HG03432 (cell line): ENCODE data around the gene GDI2.
"Not testable (repeated sequence)": the region's sequence is repeated elsewhere in the genome, so short reads cannot be mapped to it uniquely, and the experiment has no call there.

Experiments used
- ATAC-seq: cut with Tn5 transposase; IDR thresholded peaks from one replicate; pipeline ENCODE4 v1.9.1; 2021; ENCODE audit warnings: mild to moderate bottlenecking, moderate library complexity; ENCODE audit not compliant: unreplicated experiment

The GDI2 gene

DNA sequence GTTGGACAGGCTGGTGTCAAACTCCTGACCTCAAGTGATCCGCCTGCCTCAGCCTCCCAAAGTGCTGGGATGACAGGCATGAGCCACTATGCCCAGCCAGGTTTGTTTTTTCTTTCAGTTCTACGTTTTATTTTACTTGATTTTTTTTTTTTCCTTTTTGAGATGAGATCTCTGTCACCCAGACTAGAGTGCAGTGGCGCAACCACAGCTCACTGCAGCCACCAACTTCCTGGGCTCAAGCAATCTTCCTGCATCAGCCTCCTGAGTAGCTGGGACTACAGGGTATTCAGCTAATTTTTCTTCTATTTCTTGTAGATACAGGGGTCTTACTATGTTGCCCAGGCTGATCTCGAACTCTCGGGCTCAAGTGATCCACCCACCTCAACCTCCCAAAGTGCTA lies 24.3 kb downstream of the GDI2 start:
- ATAC-seq: no peak

DNA sequence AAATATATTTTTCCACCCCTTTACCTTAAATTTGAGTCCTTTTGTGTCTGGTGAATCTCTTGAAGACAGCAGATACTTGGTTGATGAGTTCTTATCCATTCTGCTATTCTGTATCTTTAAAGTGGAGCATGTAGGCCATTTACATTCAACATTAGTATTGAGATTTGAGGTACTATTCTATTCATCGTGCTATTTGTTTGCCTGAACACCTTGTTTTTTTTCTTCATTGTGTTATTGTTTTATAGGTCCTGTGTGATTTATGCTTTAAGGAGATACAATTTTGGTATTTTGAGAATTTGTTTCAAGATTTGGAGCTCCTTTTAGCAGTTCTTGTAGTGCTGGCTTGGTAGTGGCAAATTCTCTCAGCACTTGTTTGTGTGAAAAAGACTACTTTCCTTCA lies 29.9 kb downstream of the GDI2 start:
- ATAC-seq: no peak

DNA sequence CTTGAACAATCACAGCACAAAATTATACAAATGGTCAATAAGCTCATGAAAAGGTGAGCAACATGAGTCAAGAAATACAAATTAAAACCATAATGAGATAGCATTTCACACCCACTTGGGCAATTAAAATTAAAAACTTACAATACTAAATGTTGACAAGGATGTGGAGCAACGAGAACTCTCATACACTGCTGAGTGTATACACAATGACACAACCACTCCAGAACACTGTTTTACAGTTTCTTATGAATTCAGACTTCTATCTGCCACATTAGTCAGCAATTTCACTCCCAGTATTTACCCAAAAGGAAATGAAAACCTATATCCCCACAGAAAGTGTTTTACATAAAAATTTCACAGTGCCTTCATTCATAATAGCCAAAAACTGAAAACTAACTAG lies 31.1 kb downstream of the GDI2 start:
- ATAC-seq: no peak

DNA sequence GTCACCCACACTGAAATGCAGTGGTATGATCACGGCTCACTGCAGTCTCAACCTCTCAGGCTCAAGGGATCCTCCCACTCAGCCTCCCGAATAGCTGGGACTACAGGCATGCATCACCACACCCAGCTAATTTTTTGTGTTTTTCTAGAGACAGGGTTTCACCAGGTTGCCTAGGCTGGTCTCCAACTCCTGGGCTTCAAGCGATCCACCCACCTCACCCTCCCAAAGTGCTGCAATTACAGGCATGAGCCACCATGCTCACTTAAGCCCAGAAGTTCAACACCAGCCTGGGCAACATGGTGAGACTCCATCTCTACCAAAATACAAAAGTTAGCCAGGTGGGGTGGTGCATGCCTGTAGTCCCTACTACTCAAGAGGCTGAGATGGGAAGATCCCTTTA lies 33.5 kb downstream of the GDI2 start:
- ATAC-seq: no peak

DNA sequence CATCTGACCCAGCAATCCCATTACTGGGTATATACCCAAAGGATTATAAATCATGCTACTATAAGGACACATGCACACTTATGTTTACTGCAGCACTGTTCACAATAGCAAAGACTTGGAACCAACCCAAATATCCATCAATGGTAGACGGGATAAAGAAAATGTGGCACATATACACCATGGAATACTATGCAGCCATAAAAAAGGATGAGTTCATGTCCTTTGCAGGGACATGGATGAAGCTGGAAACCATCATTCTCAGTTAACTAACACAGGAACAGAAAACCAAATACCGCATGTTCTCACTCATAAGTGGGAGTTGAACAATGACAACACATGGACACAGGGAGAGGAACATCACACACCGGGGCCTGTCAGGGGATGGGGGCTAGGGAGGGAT lies 35.5 kb downstream of the GDI2 start:
- ATAC-seq: not testable (repeated sequence)

DNA sequence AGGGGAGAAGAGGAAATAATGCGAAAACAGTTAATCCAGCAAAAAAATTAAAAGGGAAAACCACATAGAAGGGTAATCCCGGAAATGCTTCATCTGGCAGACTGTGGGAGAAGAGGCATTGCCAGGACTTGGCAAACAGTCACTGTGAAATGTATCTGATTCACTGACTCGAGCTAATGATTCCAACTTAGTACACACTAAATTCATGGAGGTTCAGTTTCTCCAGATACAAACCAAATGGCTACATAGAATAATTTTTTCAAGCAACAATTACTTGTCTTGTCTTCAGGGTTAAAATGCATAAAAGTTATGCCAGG lies 36.4 kb downstream of the GDI2 start:
- no peak for ATAC-seq

DNA sequence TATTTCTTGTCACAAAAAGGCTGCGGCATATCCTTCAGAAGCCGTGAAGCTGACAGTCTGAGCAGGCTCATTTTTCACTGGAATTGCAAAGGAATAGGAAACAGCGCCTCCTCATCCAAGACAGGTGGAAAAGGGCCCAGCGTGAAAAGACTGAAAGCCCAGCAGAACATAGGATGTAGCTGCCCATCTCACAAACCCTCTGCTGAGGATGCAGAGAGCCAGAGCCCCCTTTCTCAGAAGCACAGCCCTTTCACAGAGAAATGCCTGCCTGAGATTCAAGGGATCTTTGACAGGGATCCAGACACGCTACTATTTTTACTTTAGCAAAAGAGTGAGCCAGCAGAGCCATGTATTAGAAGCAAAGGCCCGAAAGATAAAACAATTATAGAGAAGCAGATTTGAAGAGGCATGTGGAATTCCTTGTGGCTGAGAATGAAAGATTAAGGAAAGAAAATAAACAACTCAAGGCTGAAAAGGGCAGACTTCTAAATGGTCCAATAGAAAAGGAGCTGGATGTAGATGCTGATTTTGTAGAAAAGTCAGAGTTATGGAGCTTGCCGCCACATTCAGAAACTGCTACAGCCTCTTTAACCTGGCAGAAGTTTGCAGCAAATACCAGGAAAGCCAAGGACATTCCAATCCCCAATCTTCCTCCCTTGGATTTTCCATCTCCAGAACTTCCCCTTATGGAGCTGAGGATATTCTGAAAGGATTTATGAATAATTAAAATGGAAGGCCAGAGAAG lies 36.9 kb downstream of the GDI2 start:
- ATAC-seq: no peak

DNA sequence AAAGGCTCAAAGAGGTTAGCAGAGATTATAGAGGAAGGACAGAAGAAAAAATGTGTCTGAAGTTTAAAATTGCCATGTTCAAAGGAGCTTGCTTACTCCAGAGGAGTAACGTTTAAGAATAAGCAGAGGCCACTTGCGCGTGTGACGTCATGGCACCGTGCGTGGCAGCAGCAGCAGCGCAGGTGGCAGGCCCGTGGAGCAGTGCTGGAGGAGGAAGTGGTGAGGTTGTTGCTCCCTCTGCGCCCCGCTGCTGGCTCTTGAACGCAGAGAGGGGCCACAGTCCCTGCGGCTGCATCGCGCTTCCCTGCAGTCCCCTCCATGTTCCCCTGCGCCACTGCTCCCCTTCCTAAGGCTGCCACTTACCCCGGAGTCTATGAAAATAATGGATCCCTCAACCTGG lies 37.5 kb downstream of the GDI2 start:
- no peak for ATAC-seq

DNA sequence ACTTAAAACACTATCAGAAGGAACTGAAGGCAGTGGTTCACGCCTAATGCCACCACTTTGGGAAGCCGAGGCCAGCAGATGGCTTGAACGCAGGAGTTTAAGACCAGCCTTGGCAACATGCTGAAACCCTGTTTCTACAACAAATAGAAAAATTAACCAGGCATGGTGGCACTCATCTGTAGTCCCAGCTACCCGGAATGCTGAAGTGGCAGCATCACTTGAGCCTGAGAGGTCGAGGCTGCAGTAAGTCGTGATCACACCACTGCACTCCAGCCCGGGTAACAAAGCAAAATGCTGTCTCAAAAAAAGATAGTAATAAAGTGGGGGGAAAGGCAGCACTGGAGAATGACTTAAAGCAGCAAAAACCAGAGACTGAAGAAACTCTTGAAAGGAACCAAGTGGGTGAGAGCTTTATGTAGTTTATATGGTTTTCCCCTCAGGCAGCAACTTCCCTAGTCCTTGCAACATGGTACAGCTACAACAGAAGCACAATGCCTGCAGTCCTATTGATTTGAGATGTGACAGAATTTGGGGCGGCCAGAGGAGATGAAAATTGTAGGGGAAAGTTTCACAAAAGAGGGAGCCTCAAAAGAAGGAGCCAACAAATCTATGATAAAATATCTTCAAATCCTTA lies 38.1 kb downstream of the GDI2 start:
- ATAC-seq: no peak

DNA sequence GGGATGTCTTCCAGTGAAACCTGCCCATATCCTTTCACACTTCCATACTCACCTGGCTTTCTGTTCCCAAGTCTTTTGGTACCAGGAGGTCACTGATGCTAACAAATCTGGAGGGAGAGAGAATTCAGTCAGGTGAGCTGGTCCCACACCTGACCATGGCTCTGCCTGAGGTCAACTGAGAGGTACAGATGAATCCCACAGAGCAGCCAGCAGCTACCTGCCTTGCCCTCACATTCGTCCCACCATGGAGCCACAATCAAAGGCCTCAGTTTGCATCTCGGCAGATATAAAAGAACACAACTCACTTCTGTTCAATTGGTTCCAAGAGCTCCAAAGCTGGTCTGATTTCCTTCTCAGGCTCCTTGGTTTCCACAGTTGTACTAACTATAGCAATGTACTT lies 47.0 kb downstream of the GDI2 start:
- no peak for ATAC-seq

DNA sequence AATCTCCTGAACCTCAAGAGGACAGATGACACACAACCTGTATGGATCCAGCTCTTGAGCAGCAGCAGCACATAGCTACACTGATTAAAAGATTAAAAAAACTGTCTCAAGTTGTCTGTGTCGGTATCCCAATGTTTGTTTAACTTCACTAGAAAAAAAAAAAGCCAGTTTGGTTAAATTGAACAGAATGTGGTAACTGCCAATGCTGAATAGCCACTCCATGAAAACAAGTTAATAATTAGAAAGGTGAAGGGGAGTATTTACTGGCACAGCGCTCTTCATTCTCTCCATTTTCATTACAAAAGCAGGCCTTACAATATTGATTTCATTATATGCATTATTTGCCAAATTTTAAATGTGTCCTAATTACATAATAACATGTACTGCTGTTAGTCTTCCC lies 47.6 kb downstream of the GDI2 start:
- no peak for ATAC-seq

DNA sequence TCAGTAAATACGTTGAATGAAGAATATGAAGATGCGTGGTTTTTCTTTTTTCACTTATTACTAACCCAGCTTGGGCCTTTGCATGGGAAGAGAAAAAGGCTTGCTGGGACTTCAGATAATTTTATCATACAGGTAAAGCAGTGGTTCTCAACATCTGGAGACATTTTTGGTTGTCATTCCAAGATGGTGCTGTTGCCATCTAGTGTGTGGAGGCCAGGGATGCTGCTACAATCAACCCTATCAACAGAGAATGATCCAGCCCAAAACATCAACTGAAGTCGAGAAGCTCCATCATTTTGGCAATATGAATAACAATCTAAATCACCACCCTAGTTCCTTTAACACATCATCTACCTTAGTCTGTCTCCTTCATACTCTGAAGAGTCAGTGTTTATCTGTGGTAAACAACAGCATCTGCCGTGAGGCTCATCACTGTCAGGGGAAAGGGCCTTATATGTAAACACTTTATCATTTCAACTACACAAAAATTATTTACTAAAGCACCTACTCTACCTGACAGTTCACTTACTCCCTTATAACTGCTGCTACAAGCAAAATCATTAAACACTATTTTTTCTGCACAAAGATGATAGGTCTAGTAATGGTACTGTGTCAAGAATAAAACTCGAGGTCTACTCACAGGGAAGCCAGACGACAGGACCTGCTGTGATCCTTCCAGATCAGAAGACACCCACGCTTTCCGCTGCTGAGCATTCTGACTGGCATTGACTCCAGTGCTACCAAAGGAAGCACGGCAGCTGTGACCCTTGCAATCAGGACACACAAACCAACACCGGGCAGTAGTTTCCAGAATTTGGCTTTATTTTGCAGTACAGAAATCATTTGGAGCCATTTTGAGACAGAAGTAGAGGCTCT lies 48.6 kb downstream of the GDI2 start:
- ATAC-seq: no peak

DNA sequence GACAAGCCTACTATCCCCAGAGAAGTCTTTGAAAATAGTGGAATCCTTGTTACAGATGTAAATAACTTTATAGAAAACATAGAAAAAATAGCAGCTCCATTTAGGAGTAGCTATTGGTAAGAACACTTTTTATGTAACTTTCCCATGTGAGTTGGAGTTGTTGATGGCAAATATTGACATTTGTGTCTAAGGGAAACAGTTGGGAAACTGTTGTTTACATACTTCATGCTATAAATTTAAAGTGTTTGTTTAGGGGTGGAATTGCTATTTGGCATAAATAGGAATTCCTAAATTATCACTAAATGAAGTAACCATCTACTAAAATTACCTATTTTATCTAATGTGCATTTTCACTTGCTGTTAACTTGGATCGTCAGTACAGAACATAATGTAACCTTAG lies 50.7 kb downstream of the GDI2 start:
- ATAC-seq: no peak

DNA sequence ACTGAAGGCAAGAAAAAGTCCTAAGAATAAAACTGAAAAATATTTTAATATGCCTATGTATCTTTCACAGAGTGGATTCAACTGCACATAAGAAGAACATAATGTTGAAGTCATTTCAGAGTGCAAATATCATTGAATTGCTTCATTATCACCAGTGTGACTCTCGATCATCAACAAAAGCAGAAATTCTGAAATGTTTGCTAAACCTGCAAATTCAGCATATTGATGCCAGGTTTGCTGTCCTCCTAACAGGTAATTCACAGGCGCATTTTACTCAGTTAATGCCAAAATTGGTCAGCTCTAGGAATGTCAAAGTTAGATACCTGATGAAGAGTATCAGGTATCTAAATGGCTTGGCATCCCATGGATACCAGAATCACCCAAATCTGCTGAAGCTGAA lies 52.0 kb downstream of the GDI2 start:
- no peak for ATAC-seq

DNA sequence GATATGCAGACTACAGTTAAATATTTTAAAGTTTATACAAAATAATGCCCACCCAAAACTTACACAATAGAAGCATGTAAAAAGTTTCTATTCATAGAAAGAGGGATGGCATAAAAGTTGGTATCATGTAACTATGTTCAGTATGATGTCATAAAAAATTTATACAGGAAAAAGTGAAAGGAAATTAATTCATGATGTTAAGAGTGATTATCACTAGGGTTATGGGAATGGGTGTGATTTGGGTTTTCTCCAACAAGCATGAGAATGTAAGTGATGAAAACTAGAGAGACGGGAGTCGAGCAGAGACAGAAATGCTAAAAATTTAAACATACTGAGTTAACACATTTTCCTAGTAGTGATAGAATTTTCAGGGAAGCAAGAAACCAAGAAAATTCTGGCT lies 52.7 kb downstream of the GDI2 start:
- no peak for ATAC-seq

DNA sequence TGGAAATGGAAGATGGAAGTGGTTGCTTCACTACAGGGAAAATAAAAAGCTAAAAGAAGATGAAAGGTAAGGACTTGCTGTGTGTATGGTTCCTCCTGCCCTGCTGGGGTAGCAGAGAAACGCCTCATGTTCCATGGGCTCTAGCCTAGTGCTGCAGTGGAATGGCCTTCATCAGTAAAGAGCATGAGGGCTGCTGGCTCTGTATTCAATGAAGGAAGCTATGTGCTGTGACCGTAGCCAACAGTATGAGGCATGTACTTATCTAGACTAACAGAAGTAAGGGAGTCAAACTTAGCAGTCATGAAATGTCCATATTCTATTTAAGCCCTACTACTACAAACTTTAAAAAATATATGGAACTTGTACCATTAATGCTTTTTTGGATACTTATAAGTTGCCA lies 54.3 kb downstream of the GDI2 start:
- no peak for ATAC-seq

DNA sequence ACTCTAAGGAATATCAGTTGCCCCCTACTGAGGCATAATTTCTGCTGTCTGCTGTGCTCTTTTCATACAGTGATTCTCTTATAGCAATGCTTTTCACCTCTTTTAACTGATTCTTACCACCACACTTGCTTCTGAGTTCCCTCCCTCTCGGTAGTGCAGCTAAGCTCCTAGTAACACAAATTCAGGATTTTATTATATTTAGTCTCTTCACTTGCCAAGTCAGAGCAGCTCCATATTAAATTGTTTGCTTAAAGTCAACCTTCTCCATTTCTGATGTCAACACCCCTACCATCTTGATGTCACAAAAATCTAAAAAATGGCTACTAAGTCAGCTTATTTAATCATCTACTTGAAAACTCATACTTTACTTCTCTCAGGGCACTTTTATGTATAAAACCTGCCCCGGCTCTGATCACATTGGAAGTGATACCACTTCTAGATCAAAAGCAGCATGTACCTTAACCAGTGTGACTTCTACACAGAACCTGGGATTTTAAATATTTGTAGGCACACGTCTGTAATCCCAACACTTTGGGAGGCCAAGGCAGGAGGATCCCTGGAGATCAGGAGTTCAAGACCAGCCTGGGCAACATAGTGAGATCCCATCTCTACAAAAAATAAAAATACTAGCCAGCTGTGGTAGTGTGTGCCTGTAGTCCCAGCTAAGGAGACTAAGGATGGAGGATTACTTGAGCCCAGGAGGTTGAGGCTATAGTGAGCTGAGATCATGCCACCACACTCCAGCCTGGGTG lies 55.3 kb downstream of the GDI2 start:
- ATAC-seq: no peak

DNA sequence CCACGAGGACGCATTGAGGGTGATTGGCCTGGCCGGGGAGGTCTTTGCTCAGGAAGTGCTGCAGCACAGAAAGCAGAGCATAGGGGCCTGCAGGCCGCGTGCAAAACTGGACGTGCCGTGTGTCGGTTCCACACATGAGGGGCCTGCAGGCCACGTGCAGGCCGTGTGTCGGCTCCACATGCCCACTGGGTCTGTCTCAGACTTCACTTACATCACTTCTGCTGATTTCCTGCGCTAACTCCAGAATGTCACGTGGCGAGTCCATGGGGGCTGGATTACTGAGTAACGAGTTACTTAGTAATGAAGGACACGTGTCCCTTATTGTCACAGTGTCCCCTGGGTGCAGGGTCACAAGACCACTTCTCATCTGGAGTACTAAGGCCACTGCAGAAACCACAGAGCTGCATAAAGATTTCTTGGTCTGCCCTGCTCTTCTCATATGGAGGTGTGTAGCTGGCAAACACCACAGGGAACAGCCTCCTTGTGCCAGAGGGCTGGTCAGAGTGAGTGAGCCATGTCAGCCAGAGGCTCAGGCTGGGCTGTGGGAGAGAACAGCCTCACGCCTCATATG lies 60.8 kb downstream of the GDI2 start:
- no peak for ATAC-seq

DNA sequence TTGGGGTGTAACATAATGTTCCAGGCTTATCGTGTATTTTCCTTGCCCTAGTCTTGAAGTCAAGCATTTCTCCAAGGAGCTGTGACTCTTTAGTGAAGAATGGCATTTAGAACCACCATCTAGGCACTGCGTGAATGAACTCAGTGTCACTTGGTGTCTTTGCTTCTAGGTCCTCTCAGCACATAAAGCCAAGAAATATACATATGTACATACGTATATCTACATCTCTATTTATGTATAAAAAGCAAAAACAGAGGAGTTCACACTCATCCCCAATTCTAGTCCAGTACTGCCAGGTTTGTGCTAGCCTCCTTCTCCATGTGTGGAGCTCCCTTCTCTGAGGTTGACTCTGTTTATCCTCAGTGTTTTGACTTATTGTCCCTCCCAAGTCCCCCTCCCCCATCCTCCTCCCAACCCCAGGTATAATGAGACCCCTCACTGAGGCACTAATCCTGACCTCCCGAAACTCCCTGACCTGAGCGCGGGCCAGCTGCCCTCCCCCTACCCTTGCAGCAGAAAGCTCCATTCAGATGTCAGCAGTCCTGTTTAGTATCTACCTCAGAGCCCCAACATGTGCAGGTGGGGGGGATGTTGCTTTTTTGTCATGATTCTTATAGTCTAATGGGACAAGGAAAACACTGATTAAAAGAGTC lies 61.5 kb downstream of the GDI2 start:
- no peak for ATAC-seq

DNA sequence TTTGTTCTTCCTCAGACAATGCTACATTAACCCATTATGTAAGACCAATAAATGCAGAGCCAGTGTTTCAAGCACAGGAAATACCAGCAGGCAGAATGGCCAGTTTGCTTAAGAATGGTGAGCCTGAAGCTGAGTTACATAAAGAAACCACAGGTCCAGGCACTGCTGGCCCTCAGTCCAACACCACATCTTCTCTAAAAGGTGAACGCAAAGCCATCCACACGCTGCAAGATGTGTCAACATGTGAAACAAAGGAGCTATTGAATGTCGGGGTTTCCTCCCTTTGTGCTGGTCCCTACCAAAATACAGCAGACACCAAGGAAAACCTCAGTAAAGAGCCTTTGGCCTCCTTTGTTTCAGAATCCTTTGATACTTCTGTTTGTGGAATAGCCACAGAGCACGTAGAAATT lies 64.8 kb downstream of the GDI2 start:
- ATAC-seq: no peak

DNA sequence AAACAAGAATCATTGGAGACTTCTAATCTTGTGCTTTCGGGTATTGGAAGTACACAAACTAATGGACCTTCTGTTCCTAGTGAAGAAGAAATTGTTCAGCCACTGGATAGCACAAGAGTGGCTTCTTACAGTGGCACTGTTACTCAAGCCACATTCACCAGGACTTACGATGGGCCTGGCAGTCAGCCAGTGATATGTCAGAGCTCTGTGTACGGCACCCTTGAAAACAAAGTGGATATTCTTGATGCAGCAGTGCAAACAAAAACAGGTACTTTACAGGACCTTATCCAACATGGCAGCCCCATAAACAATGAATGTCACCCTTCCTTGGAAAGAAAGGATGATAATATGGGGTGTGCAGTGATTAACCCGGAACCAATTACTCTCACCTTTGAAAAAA lies 67.0 kb downstream of the GDI2 start:
- no peak for ATAC-seq
